Upper lobe of left lung (tissue), 4 donors: ENCODE measurements around the gene KRTAP13-4.

Source experiments
- CTCF ChIP-seq, 6 experiments: fragments of 450-650 bp in 4 of 6; fragments of 200-600 bp in 2 of 6; sonication (generic) in 2 of 6; IDR thresholded peaks; one replicate each; pipeline ENCODE4 v1.5.1; 2016 to 2019; ENCODE audit warnings: antibody characterized with exemption in 6 of 6
- POLR2A ChIP-seq, 4 donors: fragments of 450-650 bp; IDR thresholded peaks; one replicate each; pipeline ENCODE4 v1.5.1; 2016 to 2017; ENCODE audit warnings: antibody characterized with exemption in 4 of 4, mild to moderate bottlenecking in 2 of 4
- POLR2AphosphoS5 ChIP-seq, 2 donors: sonication (generic); formaldehyde crosslinking; IDR thresholded peaks; one replicate each; pipeline ENCODE4 v1.5.1; 2017; ENCODE audit warnings: antibody characterized with exemption in 2 of 2

- TF ChIP-seq POLR2AphosphoS5 (IDR thresholded peaks at IDR 0.05) (no peak), CTCF (IDR thresholded peaks at IDR 0.05) (peak in 1 of 6 experiments; percentile 23), POLR2A (IDR thresholded peaks at IDR 0.05) (no peak)
Measured at GRCh38 chr21:30463713-30464112, 33.7 kb downstream of the KRTAP13-4 start.
